ENCODE measurements around the gene MSN.

MSN gene

DNA sequence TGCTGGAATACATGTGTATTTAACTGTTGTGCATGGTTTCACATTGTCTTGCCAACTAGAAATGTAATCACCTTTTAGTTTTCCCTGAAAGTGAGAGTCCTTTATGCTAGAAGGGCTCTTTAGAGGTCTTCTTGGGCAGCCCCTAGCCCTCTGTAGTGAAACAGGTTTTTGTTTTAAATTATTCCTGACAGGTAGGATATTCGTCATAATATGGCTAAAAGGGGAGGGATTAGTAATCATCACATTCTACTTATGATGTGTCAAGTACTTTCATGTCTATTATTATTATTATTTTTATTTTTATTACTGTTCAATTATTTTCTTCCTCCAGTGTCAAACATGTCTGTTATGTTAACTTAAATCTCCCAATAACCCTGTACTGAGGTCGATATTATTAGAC, 35.5 kb downstream of the MSN start:
- POLR2A ChIA-PET = no interaction called here
- TF ChIP-seq ZNF677 (tag by site-specific recombination; IDR thresholded peaks at IDR 0.05) (no peak), ZNF350 (tag by site-specific recombination; IDR thresholded peaks at IDR 0.05) (no peak), ZBTB20 (tag by site-specific recombination; IDR thresholded peaks at IDR 0.05) (no peak), ZNF146 (tag by site-specific recombination; IDR thresholded peaks at IDR 0.05) (no peak), ZNF155 (tag by site-specific recombination; IDR thresholded peaks at IDR 0.05) (no peak), ZNF600 (tag by site-specific recombination; IDR thresholded peaks at IDR 0.05) (no peak), ZNF138 (tag by site-specific recombination; IDR thresholded peaks at IDR 0.05; ENCODE audit: borderline replicate concordance) (no peak), ZNF501 (tag by site-specific recombination; IDR thresholded peaks at IDR 0.05) (no peak), ZNF560 (tag by site-specific recombination; IDR thresholded peaks at IDR 0.05; ENCODE audit: borderline replicate concordance) (no peak), MEIS1 (CRISPR knock-in tag; IDR thresholded peaks at IDR 0.05; ENCODE audit: borderline replicate concordance) (no peak)
- TF ChIP-seq, protein P1, sequence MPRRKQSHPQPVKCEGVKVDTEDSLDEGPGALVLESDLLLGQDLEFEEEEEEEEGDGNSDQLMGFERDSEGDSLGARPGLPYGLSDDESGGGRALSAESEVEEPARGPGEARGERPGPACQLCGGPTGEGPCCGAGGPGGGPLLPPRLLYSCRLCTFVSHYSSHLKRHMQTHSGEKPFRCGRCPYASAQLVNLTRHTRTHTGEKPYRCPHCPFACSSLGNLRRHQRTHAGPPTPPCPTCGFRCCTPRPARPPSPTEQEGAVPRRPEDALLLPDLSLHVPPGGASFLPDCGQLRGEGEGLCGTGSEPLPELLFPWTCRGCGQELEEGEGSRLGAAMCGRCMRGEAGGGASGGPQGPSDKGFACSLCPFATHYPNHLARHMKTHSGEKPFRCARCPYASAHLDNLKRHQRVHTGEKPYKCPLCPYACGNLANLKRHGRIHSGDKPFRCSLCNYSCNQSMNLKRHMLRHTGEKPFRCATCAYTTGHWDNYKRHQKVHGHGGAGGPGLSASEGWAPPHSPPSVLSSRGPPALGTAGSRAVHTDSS (tag by site-specific recombination; IDR thresholded peaks at IDR 0.05) = no peak
- TF ChIP-seq, protein P2, sequence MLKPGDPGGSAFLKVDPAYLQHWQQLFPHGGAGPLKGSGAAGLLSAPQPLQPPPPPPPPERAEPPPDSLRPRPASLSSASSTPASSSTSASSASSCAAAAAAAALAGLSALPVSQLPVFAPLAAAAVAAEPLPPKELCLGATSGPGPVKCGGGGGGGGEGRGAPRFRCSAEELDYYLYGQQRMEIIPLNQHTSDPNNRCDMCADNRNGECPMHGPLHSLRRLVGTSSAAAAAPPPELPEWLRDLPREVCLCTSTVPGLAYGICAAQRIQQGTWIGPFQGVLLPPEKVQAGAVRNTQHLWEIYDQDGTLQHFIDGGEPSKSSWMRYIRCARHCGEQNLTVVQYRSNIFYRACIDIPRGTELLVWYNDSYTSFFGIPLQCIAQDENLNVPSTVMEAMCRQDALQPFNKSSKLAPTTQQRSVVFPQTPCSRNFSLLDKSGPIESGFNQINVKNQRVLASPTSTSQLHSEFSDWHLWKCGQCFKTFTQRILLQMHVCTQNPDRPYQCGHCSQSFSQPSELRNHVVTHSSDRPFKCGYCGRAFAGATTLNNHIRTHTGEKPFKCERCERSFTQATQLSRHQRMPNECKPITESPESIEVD (tag by site-specific recombination; IDR thresholded peaks at IDR 0.05) = no peak
- H3K4me3 ChIP-seq (ENCODE audit: low read depth, low read length) = no peak overlapping the region
- no peaks in the 10 kb centered on the region for H3K9me3 ChIP-seq (ENCODE audit: control insufficient read depth, insufficient read depth, low read depth, low read length)
- H3K36me3 ChIP-seq (ENCODE audit: control insufficient read depth in 2 of 2, insufficient read depth in 1 of 2, low read length in 2 of 2) = no peaks in the 10 kb centered on the region
- H3K27ac ChIP-seq (ENCODE audit: extremely low read depth, low read depth, low read length) = no peak overlapping the region
- CTCF ChIA-PET = no interaction called here
- no peaks in the 10 kb centered on the region for H3K4me1 ChIP-seq (ENCODE audit: control insufficient read depth, insufficient read depth, low read length)

DNA sequence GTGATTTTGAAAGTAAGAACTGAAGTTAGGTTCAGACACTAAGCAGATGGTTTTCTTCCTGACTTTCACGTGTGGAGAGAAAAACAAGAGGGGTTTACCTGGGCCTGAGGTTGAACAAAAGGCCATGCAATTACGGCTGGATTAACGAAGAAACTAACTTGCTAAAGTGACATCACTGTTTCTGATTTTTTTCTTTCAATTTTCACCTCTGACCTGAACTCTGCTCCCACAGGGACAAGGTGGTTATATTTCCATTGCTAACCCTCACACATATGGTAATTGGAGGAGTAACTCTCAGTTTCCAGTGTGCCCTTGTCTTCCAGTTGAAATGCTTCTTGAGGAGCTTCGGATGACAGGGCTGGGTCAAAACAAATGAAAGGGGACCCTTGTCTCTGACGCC, 38.0 kb downstream of the MSN start:
- POLR2A ChIA-PET = no interaction called here
- Histone ChIP-seq H3K4me1 (ENCODE audit: control insufficient read depth, insufficient read depth, low read length) (no peaks in the 10 kb centered on the region), H3K9me3 (ENCODE audit: control insufficient read depth, insufficient read depth, low read depth, low read length) (no peaks in the 10 kb centered on the region), H3K27ac (ENCODE audit: extremely low read depth, low read depth, low read length) (no peak overlapping the region), H3K36me3 (ENCODE audit: control insufficient read depth in 2 of 2, insufficient read depth in 1 of 2, low read length in 2 of 2) (no peaks in the 10 kb centered on the region), H3K4me3 (ENCODE audit: low read depth, low read length) (no peak overlapping the region)
- TF ChIP-seq ZNF514 (tag by site-specific recombination; IDR thresholded peaks at IDR 0.05) (no peak), ZFP69B (tag by site-specific recombination; IDR thresholded peaks at IDR 0.05) (no peak), ZNF549 (tag by site-specific recombination; IDR thresholded peaks at IDR 0.05) (no peak), ZNF10 (tag by site-specific recombination; IDR thresholded peaks at IDR 0.05) (no peak), ZBTB1 (tag by site-specific recombination; IDR thresholded peaks at IDR 0.05) (no peak), SALL2 (tag by site-specific recombination; IDR thresholded peaks at IDR 0.05; ENCODE audit: borderline replicate concordance) (no peak), HOXA7 (CRISPR knock-in tag; IDR thresholded peaks at IDR 0.05; ENCODE audit: borderline replicate concordance) (no peak), ZNF48 (tag by site-specific recombination; IDR thresholded peaks at IDR 0.05) (no peak), ZSCAN16 (tag by site-specific recombination; IDR thresholded peaks at IDR 0.05) (no peak), ZNF311 (tag by site-specific recombination; IDR thresholded peaks at IDR 0.05; ENCODE audit: borderline replicate concordance) (no peak), ZNF366 (tag by site-specific recombination; conservative IDR thresholded peaks at IDR 0.05) (no peak), ZNF776 (tag by site-specific recombination; IDR thresholded peaks at IDR 0.05; ENCODE audit: borderline replicate concordance) (no peak), ZNF24 (tag by site-specific recombination; IDR thresholded peaks at IDR 0.05) (no peak)
- TF ChIP-seq, protein P3, sequence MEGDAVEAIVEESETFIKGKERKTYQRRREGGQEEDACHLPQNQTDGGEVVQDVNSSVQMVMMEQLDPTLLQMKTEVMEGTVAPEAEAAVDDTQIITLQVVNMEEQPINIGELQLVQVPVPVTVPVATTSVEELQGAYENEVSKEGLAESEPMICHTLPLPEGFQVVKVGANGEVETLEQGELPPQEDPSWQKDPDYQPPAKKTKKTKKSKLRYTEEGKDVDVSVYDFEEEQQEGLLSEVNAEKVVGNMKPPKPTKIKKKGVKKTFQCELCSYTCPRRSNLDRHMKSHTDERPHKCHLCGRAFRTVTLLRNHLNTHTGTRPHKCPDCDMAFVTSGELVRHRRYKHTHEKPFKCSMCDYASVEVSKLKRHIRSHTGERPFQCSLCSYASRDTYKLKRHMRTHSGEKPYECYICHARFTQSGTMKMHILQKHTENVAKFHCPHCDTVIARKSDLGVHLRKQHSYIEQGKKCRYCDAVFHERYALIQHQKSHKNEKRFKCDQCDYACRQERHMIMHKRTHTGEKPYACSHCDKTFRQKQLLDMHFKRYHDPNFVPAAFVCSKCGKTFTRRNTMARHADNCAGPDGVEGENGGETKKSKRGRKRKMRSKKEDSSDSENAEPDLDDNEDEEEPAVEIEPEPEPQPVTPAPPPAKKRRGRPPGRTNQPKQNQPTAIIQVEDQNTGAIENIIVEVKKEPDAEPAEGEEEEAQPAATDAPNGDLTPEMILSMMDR (tag by site-specific recombination; IDR thresholded peaks at IDR 0.05) = no peak
- TF ChIP-seq, protein P4, sequence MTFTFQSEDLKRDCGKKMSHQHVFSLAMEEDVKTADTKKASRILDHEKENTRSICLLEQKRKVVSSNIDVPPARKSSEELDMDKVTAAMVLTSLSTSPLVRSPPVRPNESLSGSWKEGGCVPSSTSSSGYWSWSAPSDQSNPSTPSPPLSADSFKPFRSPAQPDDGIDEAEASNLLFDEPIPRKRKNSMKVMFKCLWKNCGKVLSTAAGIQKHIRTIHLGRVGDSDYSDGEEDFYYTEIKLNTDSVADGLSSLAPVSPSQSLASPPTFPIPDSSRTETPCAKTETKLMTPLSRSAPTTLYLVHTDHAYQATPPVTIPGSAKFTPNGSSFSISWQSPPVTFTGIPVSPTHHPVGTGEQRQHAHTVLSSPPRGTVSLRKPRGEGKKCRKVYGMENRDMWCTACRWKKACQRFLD (tag by site-specific recombination; IDR thresholded peaks at IDR 0.05) = no peak
- TF ChIP-seq, protein P5, sequence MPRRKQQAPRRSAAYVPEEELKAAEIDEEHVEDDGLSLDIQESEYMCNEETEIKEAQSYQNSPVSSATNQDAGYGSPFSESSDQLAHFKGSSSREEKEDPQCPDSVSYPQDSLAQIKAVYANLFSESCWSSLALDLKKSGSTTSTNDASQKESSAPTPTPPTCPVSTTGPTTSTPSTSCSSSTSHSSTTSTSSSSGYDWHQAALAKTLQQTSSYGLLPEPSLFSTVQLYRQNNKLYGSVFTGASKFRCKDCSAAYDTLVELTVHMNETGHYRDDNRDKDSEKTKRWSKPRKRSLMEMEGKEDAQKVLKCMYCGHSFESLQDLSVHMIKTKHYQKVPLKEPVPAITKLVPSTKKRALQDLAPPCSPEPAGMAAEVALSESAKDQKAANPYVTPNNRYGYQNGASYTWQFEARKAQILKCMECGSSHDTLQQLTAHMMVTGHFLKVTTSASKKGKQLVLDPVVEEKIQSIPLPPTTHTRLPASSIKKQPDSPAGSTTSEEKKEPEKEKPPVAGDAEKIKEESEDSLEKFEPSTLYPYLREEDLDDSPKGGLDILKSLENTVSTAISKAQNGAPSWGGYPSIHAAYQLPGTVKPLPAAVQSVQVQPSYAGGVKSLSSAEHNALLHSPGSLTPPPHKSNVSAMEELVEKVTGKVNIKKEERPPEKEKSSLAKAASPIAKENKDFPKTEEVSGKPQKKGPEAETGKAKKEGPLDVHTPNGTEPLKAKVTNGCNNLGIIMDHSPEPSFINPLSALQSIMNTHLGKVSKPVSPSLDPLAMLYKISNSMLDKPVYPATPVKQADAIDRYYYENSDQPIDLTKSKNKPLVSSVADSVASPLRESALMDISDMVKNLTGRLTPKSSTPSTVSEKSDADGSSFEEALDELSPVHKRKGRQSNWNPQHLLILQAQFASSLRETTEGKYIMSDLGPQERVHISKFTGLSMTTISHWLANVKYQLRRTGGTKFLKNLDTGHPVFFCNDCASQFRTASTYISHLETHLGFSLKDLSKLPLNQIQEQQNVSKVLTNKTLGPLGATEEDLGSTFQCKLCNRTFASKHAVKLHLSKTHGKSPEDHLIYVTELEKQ (tag by site-specific recombination; IDR thresholded peaks at IDR 0.05; ENCODE audit: borderline replicate concordance) = no peak
- CTCF ChIA-PET = interaction anchor here (0.6 kb wide), 1 partner anchor 10 kb away, joined by 3 read pairs; no protein-coding TSS in a partner anchor
